PC-3 (cell line): Measurements from ENCODE around the gene HOXD3. TPM values are rescaled to one million over a fixed set of nuclear protein-coding genes. Genes with fewer than 3 reads are reported as not detected.

Experiments used
- ATAC-seq: fragments of 200-7000 bp; cut with Tn5 transposase; 2 replicates; pipeline ENCODE4 v1.9.1; 2020; ENCODE audit warnings: mild to moderate bottlenecking, moderate library complexity
- BruUV-seq: library from RNA; stranded (reverse); fragments of 400-500 nt; replicated peaks from 2 replicates; lab custom pipeline; 2021; lab: Mats Ljungman, UMichigan
- CTCF ChIA-PET: fragments of 300-600 bp; sonication (Branson Sonifier 250); formaldehyde crosslinking; loops from one replicate; lab custom pipeline; 2022; ENCODE audit warnings: antibody characterized with exemption; lab: Charles Lee
- POLR2A ChIA-PET: fragments of 300-600 bp; sonication (Branson Sonifier 250); formaldehyde crosslinking; loops from one replicate; lab custom pipeline; 2022; ENCODE audit warnings: antibody characterized with exemption; ENCODE audit not compliant: unreplicated experiment; lab: Charles Lee
- DNase-seq: peaks from one replicate; pipeline ENCODE4 v3.0.0-alpha.2; 2015
- H2AFZ ChIP-seq: fragments of 300-600 bp; sonication (generic); 2 replicates; pipeline ENCODE4 v1.6.0; 2016; ENCODE audit warnings: antibody characterized with exemption, low read length
- H3F3A ChIP-seq: fragments of 300-600 bp; sonication (generic); one replicate; pipeline ENCODE4 v1.6.0; 2017; ENCODE audit warnings: antibody characterized with exemption, low read length, control low read depth, mild to moderate bottlenecking; ENCODE audit not compliant: unreplicated experiment
- H3K27ac ChIP-seq: fragments of 300-600 bp; sonication (generic); 2 replicates; pipeline ENCODE4 v1.5.1; 2016; ENCODE audit warnings: mild to moderate bottlenecking, low read length
- H3K27me3 ChIP-seq: fragments of 300-600 bp; sonication (generic); 2 replicates; pipeline ENCODE4 v1.6.1; 2016; ENCODE audit warnings: low read length, mixed read lengths
- H3K36me3 ChIP-seq: fragments of 300-600 bp; sonication (generic); 2 replicates; pipeline ENCODE4 v1.6.1; 2016; ENCODE audit warnings: low read depth, mixed run types, low read length, mixed read lengths
- H3K4me1 ChIP-seq: fragments of 300-600 bp; sonication (generic); 2 replicates; pipeline ENCODE4 v1.5.1; 2016; ENCODE audit warnings: low read length; ENCODE audit not compliant: insufficient read depth
- H3K4me2 ChIP-seq: fragments of 300-600 bp; sonication (generic); 2 replicates; pipeline ENCODE4 v1.6.0; 2016; ENCODE audit warnings: low read length
- H3K4me3 ChIP-seq: fragments of 300-600 bp; sonication (generic); 2 replicates; pipeline ENCODE4 v1.5.1; 2016; ENCODE audit warnings: mild to moderate bottlenecking, low read length, mixed read lengths
- H3K79me2 ChIP-seq: fragments of 300-600 bp; sonication (generic); 2 replicates; pipeline ENCODE4 v1.6.1; 2017; ENCODE audit warnings: low read length, mixed read lengths
- H3K9ac ChIP-seq: fragments of 300-600 bp; sonication (generic); 2 replicates; pipeline ENCODE4 v1.6.0; 2016; ENCODE audit warnings: mild to moderate bottlenecking, low read length
- H3K9me2 ChIP-seq: fragments of 300-600 bp; sonication (generic); replicated peaks from 2 replicates; pipeline ENCODE4 v1.6.1; 2016; ENCODE audit warnings: mixed run types, low read length, mixed read lengths
- H3K9me3 ChIP-seq: fragments of 300-600 bp; sonication (generic); 2 replicates; pipeline ENCODE4 v1.6.1; 2016; ENCODE audit warnings: low read length, mixed read lengths
- H4K20me1 ChIP-seq: fragments of 300-600 bp; sonication (generic); 2 replicates; pipeline ENCODE4 v1.6.1; 2016; ENCODE audit warnings: low read length, mixed read lengths
- CTCF ChIP-seq: fragments of 300-600 bp; sonication (generic); conservative IDR thresholded peaks from 2 replicates; pipeline ENCODE4 v1.5.1; 2017; ENCODE audit warnings: antibody characterized with exemption, low read depth, mild to moderate bottlenecking, low read length
- EZH2 ChIP-seq: fragments of 300-600 bp; sonication (generic); IDR thresholded peaks from one replicate; pipeline ENCODE4 v1.6.1; 2017; ENCODE audit warnings: antibody characterized with exemption, mild to moderate bottlenecking, low read length; ENCODE audit not compliant: unreplicated experiment
- EZH2phosphoT487 ChIP-seq: fragments of 300-600 bp; sonication (generic); IDR thresholded peaks from 2 replicates; pipeline ENCODE4 v1.6.1; 2018; ENCODE audit warnings: mild to moderate bottlenecking, antibody characterized with exemption, low read length, borderline replicate concordance
- intact Hi-C: fragments of 100-400 bp; cut with micrococcal nuclease; formaldehyde crosslinking; loops from 2 replicates; pipeline ENCODE4 v1.9.0; 2023
- total RNA-seq: library from RNA; depleted of rRNA; stranded (reverse); fragments of >200 nt; gene quantifications from 2 replicates; pipeline ENCODE4 v1.2.3, GENCODE V29; 2014

HOXD3 gene
- total RNA-seq, 1 experiment from 2014 or later, result 4.4 TPM

DNA sequence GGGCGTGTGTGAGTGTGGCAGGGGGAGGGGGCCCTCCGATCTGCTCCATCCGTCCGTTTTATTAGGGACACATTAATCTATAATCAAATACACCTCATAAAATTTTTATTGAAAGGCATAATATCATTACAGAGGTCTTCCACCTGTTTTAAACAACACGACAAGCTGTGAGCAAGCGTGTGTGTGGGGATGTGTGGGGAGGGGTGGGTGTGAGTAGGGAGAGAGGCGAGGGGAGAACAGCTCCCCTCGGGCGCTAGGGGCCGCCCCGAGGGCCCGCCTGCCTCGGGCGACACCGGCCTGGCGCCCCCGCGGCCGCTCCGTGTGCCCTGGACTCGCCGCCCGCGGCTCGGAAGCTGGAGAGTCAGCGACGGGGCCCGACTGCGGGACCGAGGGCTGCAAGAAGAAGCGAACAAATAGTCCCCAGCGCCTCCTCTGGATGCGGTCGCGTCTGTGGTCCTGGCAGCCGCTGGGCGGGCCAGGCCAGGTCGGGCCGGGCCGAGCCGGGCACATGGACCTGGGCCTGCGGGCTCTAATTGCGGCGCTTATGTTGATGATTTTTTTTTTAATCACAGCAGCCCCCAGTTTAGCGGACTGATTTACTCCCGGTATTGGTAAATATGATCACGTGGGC lies 34.9 kb upstream of the HOXD3 start:
- no peaks in the 10 kb centered on the region for H3K27me3 ChIP-seq
- ATAC-seq, result no peak
- no peak for DNase-seq
- no peaks in the 10 kb centered on the region for H3K4me1 ChIP-seq
- POLR2A ChIA-PET, result no interaction called here
- no TSS peak for BruUV-seq
- H3K9me2 ChIP-seq, result no peaks in the 10 kb centered on the region
- TF ChIP-seq EZH2, result no peak
- no peak for TF ChIP-seq EZH2phosphoT487
- TF ChIP-seq CTCF, result no peak
- H3K4me2 ChIP-seq, result no peak overlapping the region
- H3K36me3 ChIP-seq, result no peaks in the 10 kb centered on the region; the same call in 1 of the 2 replicates
- H3K79me2 ChIP-seq, result no peaks in the 10 kb centered on the region
- intact Hi-C loops, result no loop called here
- no peak overlapping the region for H3K9ac ChIP-seq
- no peaks in the 10 kb centered on the region for H4K20me1 ChIP-seq
- H3K4me3 ChIP-seq, result no peak overlapping the region
- H2AFZ ChIP-seq, result no peak overlapping the region
- CTCF ChIA-PET, result no interaction called here
- H3F3A ChIP-seq, result no peaks in the 10 kb centered on the region
- no peaks in the 10 kb centered on the region for H3K9me3 ChIP-seq
- H3K27ac ChIP-seq, result no peak overlapping the region

- CTCF ChIA-PET, result no interaction called here
- no peak within 1 kb of the TSS for H3K9ac ChIP-seq
- intact Hi-C loops, result no loop called here
- POLR2A ChIA-PET, result no interaction called here
- H3K9me2 ChIP-seq, result no peaks in the 10 kb centered on the region
- H3K4me2 ChIP-seq, result no peak within 1 kb of the TSS
- no peaks in the 10 kb centered on the region for H3K27me3 ChIP-seq
- H3F3A ChIP-seq, result no peaks in the 10 kb centered on the region
- ATAC-seq, result no peak
- no peak within 1 kb of the TSS for H2AFZ ChIP-seq
- no peak for DNase-seq
- H3K36me3 ChIP-seq, result no peaks in the 10 kb centered on the region; the same call in 1 of the 2 replicates
- no peaks in the 10 kb centered on the region for H3K79me2 ChIP-seq
- no TSS peak for BruUV-seq
- H4K20me1 ChIP-seq, result no peaks in the 10 kb centered on the region
- TF ChIP-seq EZH2, result no peak
- TF ChIP-seq EZH2phosphoT487, result no peak
- no peak for TF ChIP-seq CTCF
- H3K27ac ChIP-seq, result no peak within 1 kb of the TSS
- H3K9me3 ChIP-seq, result no peaks in the 10 kb centered on the region
- no peak within 1 kb of the TSS for H3K4me3 ChIP-seq
- H3K4me1 ChIP-seq, result no peaks in the 10 kb centered on the region
Measured at GRCh38 chr2:176122683-176123410, 34.3 kb upstream of the HOXD3 start, which contains the start of gene HOXD9. HOXD9 (plus strand) TSS chr2:176122719; CDS start chr2:176122769, 50 bp downstream.
